Measurements from ENCODE around the gene DNTTIP2.

GRCh38 chr1:93839753-93840152 lies 39.3 kb downstream of the DNTTIP2 start:
- no peak for TF ChIP-seq NFIC (IDR thresholded peaks at IDR 0.05)
- no peak for TF ChIP-seq ETS2 (tag; IDR thresholded peaks at IDR 0.05; ENCODE audit: borderline replicate concordance, poor library complexity, severe bottlenecking)
- TF ChIP-seq MXD1 (CRISPR knock-in tag; IDR thresholded peaks at IDR 0.05; ENCODE audit: borderline replicate concordance, poor library complexity, severe bottlenecking) = no peak
- no peak for TF ChIP-seq EGR1 (conservative IDR thresholded peaks at IDR 0.05)
- TF ChIP-seq HMBOX1 (IDR thresholded peaks at IDR 0.05) = no peak
- TF ChIP-seq ZNF239 (CRISPR knock-in tag; IDR thresholded peaks at IDR 0.05) = no peak
- no peak for TF ChIP-seq EP300 (IDR thresholded peaks at IDR 0.05; ENCODE audit: low read length)
- TF ChIP-seq CEBPB (tag; IDR thresholded peaks at IDR 0.05) = no peak

All from K562 (cell line).